22Rv1 (cell line): Measurements from ENCODE around the gene AURKAIP1.

Experiments
- ZFX ChIP-seq: fragments of 450-650 bp; IDR thresholded peaks from 2 replicates; pipeline ENCODE4 v1.6.1; 2017; ENCODE audit warnings: antibody characterized with exemption, borderline replicate concordance
- TF ChIP-seq, protein P1 (sequence below): fragments of 450-650 bp; IDR thresholded peaks from 2 replicates; pipeline ENCODE4 v1.5.1; 2017; ENCODE audit warnings: mild to moderate bottlenecking

DNA sequence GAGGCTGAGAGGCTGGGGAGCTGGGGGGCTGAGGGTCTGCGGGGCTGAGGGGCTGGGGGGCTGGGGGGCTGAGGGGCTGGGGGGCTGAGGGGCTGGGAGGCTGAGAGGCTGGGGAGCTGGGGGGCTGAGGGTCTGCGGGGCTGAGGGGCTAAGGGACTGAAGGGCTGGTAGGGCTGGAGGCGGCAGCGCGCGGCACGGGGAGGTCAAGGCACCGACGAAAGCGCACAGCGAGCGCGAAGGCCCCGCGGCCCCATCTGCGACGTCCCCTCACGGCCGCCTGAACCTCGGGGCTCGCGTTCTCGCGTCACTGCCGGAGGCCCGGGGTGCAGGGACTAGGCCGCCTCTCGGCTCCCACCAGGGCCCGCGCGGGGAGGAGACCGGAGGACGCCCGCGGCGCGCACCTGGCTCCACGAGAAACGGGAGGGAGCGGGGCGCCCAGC lies 50.9 kb downstream of the AURKAIP1 start:
- TF ChIP-seq, protein P1, sequence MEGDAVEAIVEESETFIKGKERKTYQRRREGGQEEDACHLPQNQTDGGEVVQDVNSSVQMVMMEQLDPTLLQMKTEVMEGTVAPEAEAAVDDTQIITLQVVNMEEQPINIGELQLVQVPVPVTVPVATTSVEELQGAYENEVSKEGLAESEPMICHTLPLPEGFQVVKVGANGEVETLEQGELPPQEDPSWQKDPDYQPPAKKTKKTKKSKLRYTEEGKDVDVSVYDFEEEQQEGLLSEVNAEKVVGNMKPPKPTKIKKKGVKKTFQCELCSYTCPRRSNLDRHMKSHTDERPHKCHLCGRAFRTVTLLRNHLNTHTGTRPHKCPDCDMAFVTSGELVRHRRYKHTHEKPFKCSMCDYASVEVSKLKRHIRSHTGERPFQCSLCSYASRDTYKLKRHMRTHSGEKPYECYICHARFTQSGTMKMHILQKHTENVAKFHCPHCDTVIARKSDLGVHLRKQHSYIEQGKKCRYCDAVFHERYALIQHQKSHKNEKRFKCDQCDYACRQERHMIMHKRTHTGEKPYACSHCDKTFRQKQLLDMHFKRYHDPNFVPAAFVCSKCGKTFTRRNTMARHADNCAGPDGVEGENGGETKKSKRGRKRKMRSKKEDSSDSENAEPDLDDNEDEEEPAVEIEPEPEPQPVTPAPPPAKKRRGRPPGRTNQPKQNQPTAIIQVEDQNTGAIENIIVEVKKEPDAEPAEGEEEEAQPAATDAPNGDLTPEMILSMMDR, result no peak
- no peak for TF ChIP-seq ZFX
